ENCODE results near the gene NINL. TPM values are rescaled to one million over a fixed set of nuclear protein-coding genes. Genes with fewer than 3 reads are reported as not detected.

The NINL gene
- total RNA-seq, 4 donors from 2014 or later, result 0.24 to 6.1 (median 0.88) TPM

DNA sequence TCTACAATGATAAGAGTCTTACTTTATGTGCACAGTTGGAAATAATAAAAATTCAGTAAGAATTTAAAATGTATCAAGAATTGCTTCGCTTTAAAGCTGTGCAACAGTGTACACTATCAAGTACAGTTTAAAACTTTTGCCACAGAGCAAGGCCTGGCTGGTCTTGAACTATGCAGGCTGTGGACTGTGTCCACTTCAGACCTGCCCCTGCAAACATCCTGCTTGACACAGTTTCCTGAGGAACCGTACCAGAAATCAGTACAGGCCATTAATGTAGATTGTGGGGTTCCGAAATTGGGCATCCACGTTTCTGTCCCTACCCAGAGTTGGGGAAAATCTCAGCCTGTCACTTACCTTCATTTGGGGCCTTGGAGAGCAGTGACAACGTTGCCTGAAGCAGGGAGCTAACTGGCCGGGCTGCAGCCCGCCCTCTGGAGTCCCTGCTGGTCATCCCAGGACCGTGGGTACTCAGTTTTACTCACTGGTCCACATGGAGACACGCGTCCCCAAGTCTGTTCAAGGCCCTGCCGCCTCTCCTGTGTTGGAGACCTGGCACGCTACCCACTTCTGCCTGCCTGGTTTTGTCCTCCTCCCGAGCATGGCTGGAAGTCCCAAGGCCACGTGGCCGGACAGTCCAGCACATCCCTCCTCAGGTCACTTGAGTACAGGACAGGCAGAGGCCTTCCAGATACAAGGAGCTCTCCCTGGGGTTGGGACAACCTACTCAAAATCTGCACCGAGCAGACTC, 8.4 kb downstream of the NINL start:
- no peak for ATAC-seq

GRCh38 chr20:25574411-25574810, 10.9 kb downstream of the NINL start:
- Histone ChIP-seq H3K36me3 (no peaks in the 10 kb centered on the region), H3K27ac (no peak overlapping the region), H3K4me3 (no peak overlapping the region), H3K9me3 (no peaks in the 10 kb centered on the region), H3K27me3 (no peaks in the 10 kb centered on the region), H3K4me1 (no peaks in the 10 kb centered on the region)
- DNase-seq (no peak), ATAC-seq (no peak)
- TF ChIP-seq CTCF (IDR thresholded peaks at IDR 0.05 in 4 of 5, conservative IDR thresholded peaks at IDR 0.05 in 1 of 5), result no peak
- intact Hi-C loops (cut with DNase I; ENCODE audit: low total_unique reads) (no loop called here), in situ Hi-C loops (cut with MboI; ENCODE audit: low sequenced_read_pairs in 4 of 4) (no loop called here)

More for the DNA sequence above, 8.4 kb downstream of the NINL start:
- Histone ChIP-seq H3K4me3 (no peak overlapping the region), H3K27me3 (peaks cover 0 to under 1% (median 0%) of the 10 kb centered on the region in 3 donors), H3K36me3 (no peaks in the 10 kb centered on the region), H3K9me3 (no peaks in the 10 kb centered on the region), H3K4me1 (no peaks in the 10 kb centered on the region), H3K27ac (no peak overlapping the region)
- TF ChIP-seq CTCF (IDR thresholded peaks at IDR 0.05 in 4 of 5, conservative IDR thresholded peaks at IDR 0.05 in 1 of 5) (no peak), POLR2A (IDR thresholded peaks at IDR 0.05) (no peak)
- in situ Hi-C loops (cut with MboI; ENCODE audit: low sequenced_read_pairs in 4 of 4) (no loop called here), intact Hi-C loops (cut with DNase I; ENCODE audit: low total_unique reads) (no loop called here)
- no peak for DNase-seq

- intact Hi-C loops (cut with DNase I; ENCODE audit: low total_unique reads) (no loop called here), in situ Hi-C loops (cut with MboI; ENCODE audit: low sequenced_read_pairs in 4 of 4) (no loop called here)
- no peaks in the 10 kb centered on the region for H3K4me1 ChIP-seq
- no peak overlapping the region for H3K27ac ChIP-seq
- H3K27me3 ChIP-seq, result no peaks in the 10 kb centered on the region
- H3K9me3 ChIP-seq, result no peaks in the 10 kb centered on the region
- no peak overlapping the region for H3K4me3 ChIP-seq
- no peak for ATAC-seq
- TF ChIP-seq CTCF (IDR thresholded peaks at IDR 0.05 in 4 of 5, conservative IDR thresholded peaks at IDR 0.05 in 1 of 5) (no peak), POLR2A (IDR thresholded peaks at IDR 0.05) (no peak)
- no peaks in the 10 kb centered on the region for H3K36me3 ChIP-seq
- DNase-seq, result no peak
Observed at GRCh38 chr20:25573288-25574251, 11.8 kb downstream of the NINL start.

DNA sequence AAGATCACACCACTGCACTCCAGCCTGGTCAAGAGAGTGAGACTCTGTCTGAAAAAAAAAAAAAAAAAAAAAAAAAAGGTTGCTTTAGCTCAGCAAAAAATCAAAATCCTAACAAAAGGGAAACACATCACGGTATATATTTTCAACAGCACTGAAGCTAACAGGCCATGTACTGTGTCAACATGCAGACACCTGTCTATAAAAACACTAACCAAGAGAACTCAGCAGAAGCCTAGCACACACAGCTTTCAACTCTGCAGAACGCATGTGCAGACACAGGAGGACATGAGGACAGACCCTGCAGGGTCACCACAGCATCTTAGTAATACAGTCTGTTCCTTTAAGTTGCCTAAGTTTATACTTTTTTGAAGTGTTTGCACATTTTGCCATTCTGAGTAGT, 13.5 kb downstream of the NINL start:
- DNase-seq (no peak), ATAC-seq (no peak)
- no peaks in the 10 kb centered on the region for H3K4me1 ChIP-seq
- no peaks in the 10 kb centered on the region for H3K36me3 ChIP-seq
- no peak overlapping the region for H3K4me3 ChIP-seq
- H3K27ac ChIP-seq, result no peak overlapping the region
- H3K9me3 ChIP-seq, result no peaks in the 10 kb centered on the region
- H3K27me3 ChIP-seq, result no peaks in the 10 kb centered on the region
- intact Hi-C loops (cut with DNase I; ENCODE audit: low total_unique reads), result no loop called here
- in situ Hi-C loops (cut with MboI; ENCODE audit: low sequenced_read_pairs in 4 of 4), result no loop called here
- no peak for TF ChIP-seq CTCF (IDR thresholded peaks at IDR 0.05 in 4 of 5, conservative IDR thresholded peaks at IDR 0.05 in 1 of 5)
- TF ChIP-seq POLR2A (IDR thresholded peaks at IDR 0.05), result no peak

All from gastrocnemius medialis (tissue), 4 donors.